ENCODE results near the gene KLHL11. TPM values are rescaled to one million over a fixed set of nuclear protein-coding genes. Genes with fewer than 3 reads are reported as not detected.
"Not testable (repeated sequence)": the region's sequence is repeated elsewhere in the genome, so short reads cannot be mapped to it uniquely, and the experiment has no call there.

Gene KLHL11
- polyA plus RNA-seq, 3 donors = 8.7 to 12.1 (median 10.3) TPM

- no peak for DNase-seq
These were observed 26.2 kb upstream of the KLHL11 start for GRCh38 chr17:41891135-41892020.

- DNase-seq = no peak
These were observed 23.2 kb upstream of the KLHL11 start for GRCh38 chr17:41888332-41888965.

- DNase-seq = no peak
These were observed 20.5 kb upstream of the KLHL11 start for GRCh38 chr17:41885733-41886132.

GRCh38 chr17:41882756-41883155 is 17.5 kb upstream of the KLHL11 start:
- no peak for DNase-seq

GRCh38 chr17:41880130-41880529 is 14.9 kb upstream of the KLHL11 start:
- no peak for DNase-seq

- DNase-seq = not testable (repeated sequence)
These were observed 9.1 kb upstream of the KLHL11 start for GRCh38 chr17:41874293-41874670.

GRCh38 chr17:41873559-41874292 is 8.5 kb upstream of the KLHL11 start:
- no peak for DNase-seq

GRCh38 chr17:41871789-41872188 is 6.6 kb upstream of the KLHL11 start:
- no peak for DNase-seq

GRCh38 chr17:41870627-41871026 is 5.4 kb upstream of the KLHL11 start:
- DNase-seq = no peak

- no peak for DNase-seq
These were observed 4.9 kb upstream of the KLHL11 start for GRCh38 chr17:41870097-41870496.

GRCh38 chr17:41869426-41869825 is 4.2 kb upstream of the KLHL11 start:
- no peak for DNase-seq

- DNase-seq = no peak
These were observed 3.3 kb upstream of the KLHL11 start for GRCh38 chr17:41868568-41868967.

- DNase-seq = no peak
These were observed 322 bp upstream of the KLHL11 start for GRCh38 chr17:41865596-41865893.

- peak; percentile 48 for DNase-seq
These were observed 756 bp downstream of the KLHL11 start for GRCh38 chr17:41864498-41864835.

- DNase-seq = no peak
These were observed 2.0 kb downstream of the KLHL11 start for GRCh38 chr17:41863074-41863848.

- no peak for DNase-seq
These were observed 4.8 kb downstream of the KLHL11 start for GRCh38 chr17:41860254-41860931.

GRCh38 chr17:41851382-41851781 is 13.8 kb downstream of the KLHL11 start:
- DNase-seq = not testable (repeated sequence)

- DNase-seq = no peak
These were observed 15.8 kb downstream of the KLHL11 start for GRCh38 chr17:41849251-41849990.

GRCh38 chr17:41848788-41849187 is 16.4 kb downstream of the KLHL11 start:
- no peak for DNase-seq

- DNase-seq = no peak
These were observed 20.3 kb downstream of the KLHL11 start for GRCh38 chr17:41844971-41845370.

- DNase-seq = not testable (repeated sequence)
These were observed 24.4 kb downstream of the KLHL11 start for GRCh38 chr17:41840781-41841180.
